ENCODE measurements around the gene PSMC5.

DNA sequence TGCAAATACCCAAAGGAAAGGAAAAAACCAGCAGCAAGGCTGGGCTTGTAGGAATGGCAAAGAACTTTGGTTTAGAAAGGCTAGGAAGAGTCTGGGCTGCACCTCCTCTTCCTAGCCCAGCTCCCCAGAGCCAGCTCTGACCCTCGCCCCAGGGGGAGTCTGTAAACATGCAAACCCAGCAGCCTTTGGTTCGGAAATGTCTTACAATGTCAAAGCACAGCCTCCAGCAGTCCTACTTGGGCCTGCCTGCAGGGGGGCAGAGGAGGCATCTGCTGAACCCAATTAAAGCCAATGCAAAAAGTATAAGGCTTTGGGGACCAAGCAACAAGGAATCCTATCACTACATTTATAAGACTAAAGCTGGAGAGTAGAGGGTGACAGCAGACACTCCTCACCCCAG is 5.2 kb downstream of the PSMC5 start:
- TF ChIP-seq, protein P1, sequence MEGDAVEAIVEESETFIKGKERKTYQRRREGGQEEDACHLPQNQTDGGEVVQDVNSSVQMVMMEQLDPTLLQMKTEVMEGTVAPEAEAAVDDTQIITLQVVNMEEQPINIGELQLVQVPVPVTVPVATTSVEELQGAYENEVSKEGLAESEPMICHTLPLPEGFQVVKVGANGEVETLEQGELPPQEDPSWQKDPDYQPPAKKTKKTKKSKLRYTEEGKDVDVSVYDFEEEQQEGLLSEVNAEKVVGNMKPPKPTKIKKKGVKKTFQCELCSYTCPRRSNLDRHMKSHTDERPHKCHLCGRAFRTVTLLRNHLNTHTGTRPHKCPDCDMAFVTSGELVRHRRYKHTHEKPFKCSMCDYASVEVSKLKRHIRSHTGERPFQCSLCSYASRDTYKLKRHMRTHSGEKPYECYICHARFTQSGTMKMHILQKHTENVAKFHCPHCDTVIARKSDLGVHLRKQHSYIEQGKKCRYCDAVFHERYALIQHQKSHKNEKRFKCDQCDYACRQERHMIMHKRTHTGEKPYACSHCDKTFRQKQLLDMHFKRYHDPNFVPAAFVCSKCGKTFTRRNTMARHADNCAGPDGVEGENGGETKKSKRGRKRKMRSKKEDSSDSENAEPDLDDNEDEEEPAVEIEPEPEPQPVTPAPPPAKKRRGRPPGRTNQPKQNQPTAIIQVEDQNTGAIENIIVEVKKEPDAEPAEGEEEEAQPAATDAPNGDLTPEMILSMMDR (optimal IDR thresholded peaks at IDR 0.05 in 1 of 3, IDR thresholded peaks at IDR 0.05 in 1 of 3, conservative IDR thresholded peaks at IDR 0.05 in 1 of 3; ENCODE audit: extremely low read depth in 1 of 3, insufficient read depth in 2 of 3, low read length in 3 of 3) = no peak
- no peak for TF ChIP-seq EZH2 (IDR thresholded peaks at IDR 0.05; ENCODE audit: low read length)

Data from keratinocyte (primary cell).